Thymus (tissue), 11 donors: ENCODE results near the gene ZNF581. TPM values are rescaled to one million over a fixed set of nuclear protein-coding genes. Genes with fewer than 3 reads are reported as not detected.

Experiments
- DNase-seq, 9 donors: peaks; one replicate each; pipeline ENCODE4 v3.0.0-alpha.2; 2013; ENCODE audit warnings: low spot score in 9 of 9, low read depth in 6 of 9, missing footprints in 1 of 9
- H3K27ac ChIP-seq, 2 donors: one replicate each; pipeline ENCODE4 v1.5.1; 2013; ENCODE audit warnings: control low read depth in 1 of 2, low read depth in 1 of 2, low read length in 1 of 2, mild to moderate bottlenecking in 1 of 2, moderate library complexity in 1 of 2
- H3K27me3 ChIP-seq, 2 donors: one replicate each; pipeline ENCODE4 v1.5.1; 2013; ENCODE audit warnings: low read length in 1 of 2; ENCODE audit not compliant: control insufficient read depth in 2 of 2, insufficient read depth in 1 of 2
- H3K36me3 ChIP-seq, 2 donors: one replicate each; pipeline ENCODE4 v1.5.1; 2013; ENCODE audit warnings: low read length in 1 of 2, mild to moderate bottlenecking in 1 of 2, moderate library complexity in 1 of 2; ENCODE audit not compliant: control insufficient read depth in 2 of 2, insufficient read depth in 2 of 2
- H3K4me1 ChIP-seq, 2 donors: one replicate each; pipeline ENCODE4 v1.5.1; 2013; ENCODE audit warnings: low read length in 2 of 2; ENCODE audit not compliant: control insufficient read depth in 2 of 2, insufficient read depth in 2 of 2
- H3K4me3 ChIP-seq, 2 donors: one replicate each; pipeline ENCODE4 v1.5.1; 2013; ENCODE audit warnings: low read length in 2 of 2, control low read depth in 1 of 2, mild to moderate bottlenecking in 1 of 2
- H3K9me3 ChIP-seq, 2 donors: one replicate each; pipeline ENCODE4 v1.5.1; 2013; ENCODE audit warnings: low read length in 1 of 2, mild to moderate bottlenecking in 1 of 2; ENCODE audit not compliant: control insufficient read depth in 2 of 2, insufficient read depth in 1 of 2
- WGBS: extraction: QIAGEN DNeasy Blood & Tissue Kit; methylation state at CpG from one replicate; pipeline ENCODE4 v1.1.7; 2013; 5-methylcytosine and 5-hydroxymethylcytosine counted together
- polyA plus RNA-seq: library from polyadenylated mRNA; stranded (reverse); fragments of 200-250 nt; gene quantifications from one replicate; pipeline ENCODE4 v1.2.3, GENCODE V29; 2013
- total RNA-seq: library from RNA; stranded (reverse); fragments of 120-200 nt; gene quantifications from one replicate; pipeline ENCODE4 v1.2.4, GENCODE V29; 2013
- donor health status: healthy.

Gene ZNF581
- total and polyA plus RNA-seq, 2 donors, result 19.0 to 22.9 TPM

DNA sequence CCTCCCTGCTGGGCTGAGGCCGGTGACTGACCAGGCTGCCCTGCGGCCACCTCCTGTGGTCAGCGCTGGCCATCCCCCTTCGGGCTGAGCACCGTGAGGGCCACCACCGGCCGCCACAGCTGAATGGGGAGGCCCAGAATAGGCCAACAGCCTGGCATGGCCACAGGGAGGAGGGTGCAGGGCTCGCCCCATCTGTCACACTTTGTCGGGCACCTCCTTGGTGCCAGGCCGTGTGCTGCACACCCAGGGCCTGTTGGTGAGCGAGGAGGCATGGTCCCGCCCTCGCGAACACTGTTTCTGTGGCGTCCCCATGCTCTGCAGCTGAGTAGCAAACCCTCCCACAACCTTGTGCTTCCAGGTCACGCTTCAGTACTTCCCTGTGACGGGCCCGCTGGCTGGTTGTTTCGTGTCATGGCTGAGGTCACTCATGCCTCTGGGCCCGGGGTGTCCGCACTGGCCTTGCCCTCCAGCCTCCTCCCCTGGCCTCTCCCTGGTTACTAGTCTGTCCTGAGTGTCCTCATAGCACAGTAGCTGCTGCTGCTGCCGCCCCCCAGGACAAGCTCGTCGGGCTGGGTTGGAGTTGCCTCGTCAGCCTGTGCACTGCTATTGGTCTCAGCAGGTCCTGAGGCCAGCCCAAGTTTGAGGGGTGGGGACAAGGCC lies 46.8 kb downstream of the ZNF581 start:
- Histone ChIP-seq H3K9me3 (no peaks in the 10 kb centered on the region), H3K27me3 (no peaks in the 10 kb centered on the region), H3K4me1 (no peaks in the 10 kb centered on the region), H3K36me3 (peaks cover 64 to 94% of the 10 kb centered on the region in 2 donors), H3K4me3 (no peak overlapping the region), H3K27ac (no peak overlapping the region)
- no peak for DNase-seq
- 99% methylated on average over 25 of the region's 25 CpGs for WGBS

DNA sequence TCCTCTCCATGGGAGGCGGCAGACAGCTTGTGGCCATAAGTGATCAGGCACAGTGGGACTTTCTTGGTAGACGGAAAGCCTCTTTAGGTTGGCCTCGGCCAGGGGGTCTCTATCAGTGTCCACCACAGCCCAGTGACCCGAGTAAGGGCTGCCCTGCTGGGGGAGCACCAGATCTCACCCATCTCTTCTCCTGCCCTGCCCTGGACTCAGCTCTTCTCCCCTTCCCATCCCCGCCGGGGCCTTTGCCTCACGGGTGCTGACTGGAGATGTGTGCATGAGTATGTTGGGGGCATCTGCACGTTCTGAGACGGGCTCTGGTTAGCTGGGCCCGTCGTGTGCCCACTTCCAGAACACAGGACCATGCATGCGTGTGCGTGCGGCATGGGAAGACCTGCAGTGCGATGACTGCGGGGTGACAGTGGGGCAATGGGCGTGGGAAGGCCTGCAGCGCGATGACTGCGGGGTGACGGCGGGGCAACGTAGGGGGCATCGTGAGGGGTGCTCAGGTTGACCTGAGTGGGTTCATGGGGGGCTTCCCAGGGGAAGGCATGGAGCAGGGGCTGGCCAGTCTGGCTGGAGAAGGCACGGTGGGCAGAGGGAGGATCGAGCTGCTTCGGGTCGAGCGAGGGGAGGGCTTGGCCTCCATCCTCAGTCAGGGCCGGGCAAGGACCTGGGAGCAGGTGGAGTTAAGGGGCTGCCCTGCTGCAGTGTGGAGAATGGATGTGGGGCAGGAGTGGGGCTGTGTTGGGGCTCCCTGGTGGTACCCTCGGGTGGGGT lies 47.5 kb downstream of the ZNF581 start:
- Histone ChIP-seq H3K9me3 (no peaks in the 10 kb centered on the region), H3K36me3 (peaks cover 60 to 91% of the 10 kb centered on the region in 2 donors), H3K27ac (no peak overlapping the region), H3K4me3 (no peak overlapping the region), H3K4me1 (no peaks in the 10 kb centered on the region), H3K27me3 (no peaks in the 10 kb centered on the region)
- WGBS, result 96% methylated on average over 31 of the region's 31 CpGs
- DNase-seq, result no peak

DNA sequence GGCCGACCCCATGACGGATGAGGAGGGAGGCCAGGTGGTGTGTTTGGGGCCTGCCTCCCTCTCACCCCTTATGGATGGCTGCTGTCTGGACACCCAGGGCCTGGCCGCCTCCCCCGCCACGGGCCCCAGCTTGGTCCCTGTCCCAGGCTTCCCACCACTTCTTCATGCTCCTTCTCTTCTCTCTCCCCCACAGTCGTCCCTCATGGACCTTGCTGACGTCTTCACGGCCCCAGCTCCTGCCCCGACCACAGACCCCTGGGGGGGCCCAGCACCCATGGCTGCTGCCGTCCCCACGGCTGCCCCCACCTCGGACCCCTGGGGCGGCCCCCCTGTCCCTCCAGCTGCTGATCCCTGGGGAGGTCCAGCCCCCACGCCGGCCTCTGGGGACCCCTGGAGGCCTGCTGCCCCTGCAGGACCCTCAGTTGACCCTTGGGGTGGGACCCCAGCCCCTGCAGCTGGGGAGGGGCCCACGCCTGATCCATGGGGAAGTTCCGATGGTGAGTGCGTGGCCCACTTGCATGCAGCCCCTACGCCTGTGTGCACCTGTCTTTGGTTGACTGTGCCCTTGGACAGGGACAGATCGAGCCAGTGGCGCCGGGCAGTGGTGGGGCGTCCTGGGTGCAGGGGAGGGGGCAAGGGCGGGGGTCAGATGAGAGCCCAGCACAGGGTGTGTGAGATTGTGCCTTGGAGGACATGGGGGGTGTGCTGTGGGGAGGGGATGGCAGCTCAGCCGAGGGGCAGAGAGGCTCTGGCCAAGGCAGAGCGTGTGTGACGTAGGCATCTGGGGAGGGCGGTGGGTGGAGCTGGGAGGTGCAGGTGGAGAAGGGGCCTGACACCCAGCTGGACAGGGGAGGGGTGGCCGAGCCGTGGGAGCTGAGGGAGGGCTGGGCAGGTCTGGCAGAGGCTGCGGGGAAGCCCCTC lies 48.4 kb downstream of the ZNF581 start:
- Histone ChIP-seq H3K9me3 (no peaks in the 10 kb centered on the region), H3K27ac (no peak overlapping the region), H3K27me3 (no peaks in the 10 kb centered on the region), H3K4me1 (no peaks in the 10 kb centered on the region), H3K4me3 (no peak overlapping the region), H3K36me3 (peaks cover 63 to 91% of the 10 kb centered on the region in 2 donors)
- WGBS, result 98% methylated on average over 31 of the region's 31 CpGs
- DNase-seq, result no peak

DNA sequence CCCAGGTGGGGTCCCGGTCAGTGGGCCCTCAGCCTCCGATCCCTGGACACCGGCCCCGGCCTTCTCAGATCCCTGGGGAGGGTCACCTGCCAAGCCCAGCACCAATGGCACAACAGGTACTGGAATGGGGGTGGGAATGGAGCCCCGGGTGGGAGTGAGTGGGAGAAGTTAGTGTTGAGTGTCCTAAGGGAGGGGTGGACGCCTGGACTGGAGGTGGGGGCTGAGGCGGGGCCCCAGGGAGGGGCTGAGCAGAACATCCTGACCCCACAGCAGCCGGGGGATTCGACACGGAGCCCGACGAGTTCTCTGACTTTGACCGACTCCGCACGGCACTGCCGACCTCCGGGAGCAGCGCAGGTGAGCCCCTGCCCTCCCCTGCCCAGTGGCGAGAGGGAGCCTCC lies 49.2 kb downstream of the ZNF581 start:
- DNase-seq, result no peak
- Histone ChIP-seq H3K36me3 (peaks cover 63 to 91% of the 10 kb centered on the region in 2 donors), H3K4me1 (no peaks in the 10 kb centered on the region), H3K27me3 (no peaks in the 10 kb centered on the region), H3K4me3 (no peak overlapping the region), H3K9me3 (no peaks in the 10 kb centered on the region), H3K27ac (no peak overlapping the region)
- 98% methylated on average over 19 of the region's 19 CpGs for WGBS

DNA sequence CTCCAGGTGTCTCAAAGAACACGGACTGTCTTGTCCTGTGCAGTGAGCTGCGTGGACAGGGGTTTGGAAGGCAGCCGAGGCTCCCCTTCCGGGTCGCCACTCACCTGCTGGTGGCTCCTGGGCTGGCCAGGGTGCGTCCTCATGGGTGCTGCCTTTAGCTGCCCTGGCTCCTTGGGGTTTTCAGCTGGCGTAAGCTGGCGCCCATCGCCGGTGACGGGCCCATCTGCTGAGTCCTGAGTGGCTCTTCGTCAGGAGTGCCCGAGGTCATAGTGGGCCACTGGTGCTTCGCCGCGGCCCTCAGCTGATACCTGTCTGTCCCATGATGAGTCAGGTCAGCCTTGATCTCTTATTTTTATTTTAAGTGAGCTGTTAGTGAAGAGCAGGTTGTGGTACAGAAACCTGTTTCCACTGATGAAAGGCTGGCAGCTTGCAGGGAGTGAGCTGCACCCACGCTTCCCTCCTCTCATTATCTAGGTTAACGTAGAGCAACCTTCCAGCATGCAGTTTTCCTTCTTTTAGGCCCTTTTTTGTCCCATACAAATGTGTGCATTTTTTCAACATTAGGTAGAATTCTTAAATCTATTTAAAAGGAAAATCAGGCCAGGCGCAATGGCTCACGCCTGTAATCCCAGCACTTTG lies 50.0 kb downstream of the ZNF581 start:
- no peak for DNase-seq
- Histone ChIP-seq H3K9me3 (no peaks in the 10 kb centered on the region), H3K27ac (no peak overlapping the region), H3K4me1 (no peaks in the 10 kb centered on the region), H3K36me3 (peaks cover 58 to 86% of the 10 kb centered on the region in 2 donors), H3K27me3 (no peaks in the 10 kb centered on the region), H3K4me3 (no peak overlapping the region)
- WGBS, result 98% methylated on average over 20 of the region's 20 CpGs

DNA sequence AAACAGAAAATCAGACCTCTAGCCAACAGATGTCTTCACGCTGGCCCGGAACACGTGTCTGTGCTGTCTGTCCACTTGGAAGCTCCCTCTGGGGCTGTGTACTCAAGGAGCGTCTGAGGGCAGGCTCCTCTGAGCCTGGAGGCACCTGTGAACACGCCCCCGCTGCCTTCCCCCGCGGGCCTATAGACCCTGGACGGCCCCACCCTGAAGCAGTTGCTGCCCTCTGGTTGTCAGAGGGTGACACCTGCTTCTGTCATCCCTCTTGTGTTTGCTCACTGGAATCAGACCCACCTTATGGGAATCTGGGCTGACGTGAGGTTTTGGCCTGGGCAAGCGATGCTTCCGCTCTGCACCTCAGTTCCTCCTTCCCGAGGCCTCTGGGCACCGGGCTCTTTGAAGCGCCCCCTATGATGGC lies 50.8 kb downstream of the ZNF581 start:
- WGBS, result 96% methylated on average over 15 of the region's 15 CpGs
- Histone ChIP-seq H3K27ac (no peak overlapping the region), H3K4me3 (no peak overlapping the region), H3K27me3 (no peaks in the 10 kb centered on the region), H3K4me1 (no peaks in the 10 kb centered on the region), H3K36me3 (peaks cover 52 to 78% of the 10 kb centered on the region in 2 donors), H3K9me3 (no peaks in the 10 kb centered on the region)
- no peak for DNase-seq

DNA sequence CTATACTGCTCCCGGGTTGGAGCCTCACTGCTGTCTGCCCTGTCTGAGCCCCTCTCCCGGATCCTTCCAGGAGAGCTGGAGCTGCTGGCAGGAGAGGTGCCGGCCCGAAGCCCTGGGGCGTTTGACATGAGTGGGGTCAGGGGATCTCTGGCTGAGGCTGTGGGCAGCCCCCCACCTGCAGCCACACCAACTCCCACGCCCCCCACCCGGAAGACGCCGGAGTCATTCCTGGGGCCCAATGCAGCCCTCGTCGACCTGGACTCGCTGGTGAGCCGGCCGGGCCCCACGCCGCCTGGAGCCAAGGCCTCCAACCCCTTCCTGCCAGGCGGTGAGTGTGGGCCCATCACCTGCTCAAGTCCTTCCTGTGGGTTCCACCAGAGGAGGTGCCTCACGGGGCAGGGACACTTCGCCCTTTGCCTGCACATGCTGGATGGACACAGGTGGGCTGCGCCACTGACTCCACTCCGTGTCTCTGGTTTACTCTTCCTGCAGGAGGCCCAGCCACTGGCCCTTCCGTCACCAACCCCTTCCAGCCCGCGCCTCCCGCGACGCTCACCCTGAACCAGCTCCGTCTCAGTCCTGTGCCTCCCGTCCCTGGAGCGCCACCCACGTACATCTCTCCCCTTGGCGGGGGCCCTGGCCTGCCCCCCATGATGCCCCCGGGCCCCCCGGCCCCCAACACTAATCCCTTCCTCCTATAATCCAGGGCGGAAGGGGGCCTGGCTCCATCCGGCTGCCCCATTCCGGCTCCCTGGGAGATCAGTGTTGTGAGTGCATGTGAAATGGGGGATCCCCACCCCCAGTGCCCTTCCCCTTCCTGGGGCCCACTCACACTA lies 51.4 kb downstream of the ZNF581 start:
- no peak overlapping the region for H3K27ac ChIP-seq
- no peak for DNase-seq
- no peaks in the 10 kb centered on the region for H3K9me3 ChIP-seq
- H3K27me3 ChIP-seq, result no peaks in the 10 kb centered on the region
- no peak overlapping the region for H3K4me3 ChIP-seq
- WGBS, result 97% methylated on average over 37 of the region's 37 CpGs
- H3K4me1 ChIP-seq, result no peaks in the 10 kb centered on the region
- H3K36me3 ChIP-seq, result peaks cover 47 to 72% of the 10 kb centered on the region in 2 donors
